HG02943 (cell line): Measurements from ENCODE around the gene MORN5.
"Not testable (repeated sequence)": the region's sequence is repeated elsewhere in the genome, so short reads cannot be mapped to it uniquely, and the experiment has no call there.

Experiments
- ATAC-seq: cut with Tn5 transposase; IDR thresholded peaks from one replicate; pipeline ENCODE4 v1.9.1; 2021; ENCODE audit warnings: mild to moderate bottlenecking, low read depth, moderate library complexity; ENCODE audit not compliant: unreplicated experiment

Gene MORN5

DNA sequence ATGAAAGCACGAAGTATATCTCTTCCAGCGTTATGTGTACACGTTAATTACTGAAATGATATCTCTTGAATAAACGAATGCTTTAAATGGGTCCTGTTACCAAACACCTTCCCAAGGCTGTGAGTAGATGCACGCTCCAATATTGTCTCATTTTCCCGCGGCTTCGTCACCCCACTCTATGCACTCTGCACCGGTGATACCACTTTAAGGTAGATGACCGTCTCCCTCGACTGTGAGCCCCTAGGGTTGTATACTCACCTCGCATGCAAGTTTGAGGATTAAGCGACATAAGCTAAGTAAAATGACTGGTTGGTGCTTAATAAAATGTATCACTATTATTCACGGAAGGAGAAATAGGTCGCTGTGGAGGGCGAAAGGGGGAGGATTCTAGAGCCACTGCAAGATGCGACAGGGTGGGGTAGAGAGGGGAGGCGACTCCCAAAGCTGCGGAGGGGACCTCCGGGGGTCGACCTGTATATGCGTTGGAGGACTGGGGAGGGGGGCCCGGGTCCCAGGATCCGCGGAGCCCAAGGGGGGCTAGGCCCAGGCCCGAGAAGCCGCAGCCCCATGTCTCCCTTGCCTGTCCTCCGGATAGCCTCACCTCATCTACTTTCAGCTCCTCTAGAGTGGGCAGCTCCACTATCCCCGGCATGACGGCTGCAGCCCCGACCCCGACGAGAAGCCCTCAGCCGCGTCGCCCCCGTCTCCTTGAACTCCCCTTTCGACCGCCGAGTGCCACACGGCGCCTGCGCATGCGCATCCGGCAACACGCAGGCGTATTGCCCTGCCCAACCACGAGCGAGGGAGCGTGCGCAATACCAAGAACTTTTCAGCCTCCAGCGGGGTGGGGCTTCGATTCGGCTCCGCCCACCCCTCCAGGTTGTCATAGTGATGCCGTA lies at the start of gene MORN5, which contains the start of gene NDUFA8:
TSS of gene MORN5 (plus strand) at position 883 of the 899 bp plus-strand sequence. CDS start 65 bp downstream, outside the sequence.
TSS of gene NDUFA8 (minus strand) at position 754 of the 899 bp plus-strand sequence. CDS start at position 652, 102 bp downstream.
- ATAC-seq = peak; percentile 92

GRCh38 chr9:122110100-122110833 lies 49.4 kb upstream of the MORN5 start:
- ATAC-seq = no peak

GRCh38 chr9:122111413-122112085 lies 48.2 kb upstream of the MORN5 start:
- no peak for ATAC-seq

- no peak for ATAC-seq
Measured at GRCh38 chr9:122112238-122112637, 47.5 kb upstream of the MORN5 start.

DNA sequence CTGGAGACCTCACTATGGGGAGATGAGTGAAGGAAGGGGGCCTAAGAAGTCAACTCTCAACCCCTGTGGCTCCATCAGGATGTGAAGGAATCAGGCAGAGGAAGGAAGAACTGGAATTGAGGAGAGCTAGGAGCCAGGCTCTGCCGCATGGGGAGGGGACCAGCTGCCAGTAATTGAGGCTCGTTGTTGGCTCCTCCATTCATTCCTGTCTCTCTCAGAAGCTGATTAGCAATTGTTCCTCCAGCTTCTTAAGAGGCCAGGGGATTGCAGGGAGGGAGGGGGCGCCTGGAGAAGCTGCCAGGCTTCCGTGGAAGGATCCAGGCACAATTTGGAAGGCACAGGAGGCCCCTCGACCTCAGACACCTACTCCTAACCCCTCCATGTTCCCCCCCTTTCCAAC lies 46.1 kb upstream of the MORN5 start:
- no peak for ATAC-seq

- ATAC-seq = no peak
Measured at GRCh38 chr9:122115176-122116035, 44.3 kb upstream of the MORN5 start.

DNA sequence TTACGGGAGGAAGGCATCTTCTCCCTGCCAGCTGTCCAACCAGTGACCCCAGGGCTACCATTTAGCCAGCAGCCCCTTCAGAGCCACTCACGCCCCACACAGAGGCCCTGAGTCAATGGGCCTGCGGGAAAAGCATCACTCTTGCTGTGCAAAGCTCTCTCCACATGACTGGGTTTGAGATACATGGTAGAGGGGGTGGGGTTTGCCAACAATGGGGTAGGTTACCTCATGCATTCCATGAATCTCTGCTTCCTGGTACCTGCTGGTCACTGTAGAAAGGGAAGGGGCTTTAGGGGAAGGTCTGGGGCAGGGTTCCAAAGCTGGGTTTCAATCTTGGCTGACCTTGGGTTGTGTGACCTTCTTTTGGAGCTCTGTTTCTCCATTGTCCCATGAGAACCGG lies 43.7 kb upstream of the MORN5 start:
- no peak for ATAC-seq

DNA sequence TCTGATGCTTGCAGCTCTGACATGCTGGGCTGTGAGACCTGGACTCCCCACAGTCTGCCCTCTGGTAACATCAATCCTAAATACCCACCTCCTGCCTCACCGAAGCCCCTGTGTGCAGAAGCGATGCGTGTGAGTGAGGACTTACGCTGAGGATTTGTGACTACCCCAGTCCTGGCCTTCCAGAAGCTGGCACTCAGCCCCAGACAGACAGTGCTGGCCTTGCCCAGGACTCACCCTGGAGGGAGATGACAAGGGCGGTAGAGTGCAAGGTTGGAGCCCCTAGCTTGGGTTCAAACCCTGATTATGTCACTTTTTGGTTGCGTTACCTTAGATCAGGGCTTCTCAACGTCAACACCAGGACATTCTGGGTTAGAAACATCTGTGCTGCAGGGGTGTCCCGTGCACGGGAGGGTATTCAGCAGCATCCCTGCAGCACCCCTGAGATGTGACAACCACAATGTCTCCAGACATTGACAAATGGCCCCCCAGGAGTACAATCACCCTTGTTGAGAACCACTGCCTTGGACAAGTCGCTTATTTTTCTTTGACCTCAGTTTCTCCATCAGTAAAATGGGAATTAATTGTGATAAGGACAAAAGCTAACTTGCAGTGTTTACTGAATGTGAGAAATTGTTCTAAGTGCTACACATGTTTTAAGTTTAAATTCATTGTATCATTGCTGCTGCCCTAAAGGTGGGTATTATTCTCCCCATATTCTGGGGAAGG lies 43.1 kb upstream of the MORN5 start:
- no peak for ATAC-seq

- ATAC-seq = not testable (repeated sequence)
Measured at GRCh38 chr9:122117241-122117640, 42.5 kb upstream of the MORN5 start.

DNA sequence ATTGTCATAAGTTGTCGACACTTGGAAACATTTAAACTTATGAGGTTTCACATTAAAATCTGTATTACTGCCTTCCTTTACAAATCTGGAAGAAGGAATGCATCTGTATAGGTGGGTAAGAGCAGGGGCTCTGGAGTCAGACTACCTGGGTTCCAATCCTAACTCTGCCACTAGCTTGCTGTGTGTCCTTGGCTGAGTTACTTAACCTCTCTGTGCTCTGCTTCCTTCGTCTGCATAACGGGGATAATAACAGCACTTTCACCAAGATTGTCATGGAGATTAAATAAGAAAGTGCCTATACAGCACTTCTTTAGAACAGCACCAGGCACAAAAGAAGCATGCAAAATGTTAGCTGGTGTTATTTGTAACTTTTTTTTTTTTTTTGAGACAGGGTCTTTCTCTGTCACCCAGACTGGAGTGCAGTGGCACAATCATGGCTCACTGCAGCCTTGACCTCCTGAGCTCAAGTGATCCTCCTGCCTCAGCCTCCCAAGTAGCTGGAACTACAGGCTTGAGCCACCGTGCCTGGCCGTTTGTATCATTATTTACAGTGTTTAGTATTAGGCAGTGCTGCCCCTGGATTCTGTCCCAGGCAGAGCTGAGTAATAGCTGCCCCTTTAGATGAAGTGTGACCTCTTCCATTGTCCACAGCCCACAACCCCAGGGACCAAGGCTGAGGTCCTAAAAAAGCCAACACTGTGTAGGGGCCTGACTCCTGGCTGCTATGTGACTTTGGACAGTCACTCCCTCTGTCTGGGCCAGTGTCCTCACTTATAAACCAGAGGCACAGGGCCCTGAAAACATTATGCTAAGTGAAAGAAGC lies 41.2 kb upstream of the MORN5 start:
- ATAC-seq = no peak

GRCh38 chr9:122119166-122119521 lies 40.6 kb upstream of the MORN5 start:
- no peak for ATAC-seq

DNA sequence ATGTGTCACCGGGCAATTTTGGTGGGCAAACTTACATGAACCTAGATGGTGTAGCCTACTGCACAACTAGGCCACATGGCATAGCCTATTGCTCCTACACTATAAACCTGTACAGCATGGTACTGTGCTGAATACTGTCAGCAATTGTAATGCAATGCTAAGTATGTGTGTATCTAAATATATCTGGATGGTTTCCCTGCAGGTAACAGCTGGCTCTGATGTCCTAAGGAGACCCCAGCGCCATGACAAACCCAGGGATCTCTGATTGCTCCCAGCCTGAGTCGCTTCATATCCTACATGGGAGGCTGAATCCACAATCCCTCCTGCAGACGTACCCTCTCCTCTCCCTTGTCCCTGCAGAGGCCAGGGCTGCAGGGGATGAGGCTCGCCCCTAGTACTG lies 40.0 kb upstream of the MORN5 start:
- ATAC-seq = no peak

DNA sequence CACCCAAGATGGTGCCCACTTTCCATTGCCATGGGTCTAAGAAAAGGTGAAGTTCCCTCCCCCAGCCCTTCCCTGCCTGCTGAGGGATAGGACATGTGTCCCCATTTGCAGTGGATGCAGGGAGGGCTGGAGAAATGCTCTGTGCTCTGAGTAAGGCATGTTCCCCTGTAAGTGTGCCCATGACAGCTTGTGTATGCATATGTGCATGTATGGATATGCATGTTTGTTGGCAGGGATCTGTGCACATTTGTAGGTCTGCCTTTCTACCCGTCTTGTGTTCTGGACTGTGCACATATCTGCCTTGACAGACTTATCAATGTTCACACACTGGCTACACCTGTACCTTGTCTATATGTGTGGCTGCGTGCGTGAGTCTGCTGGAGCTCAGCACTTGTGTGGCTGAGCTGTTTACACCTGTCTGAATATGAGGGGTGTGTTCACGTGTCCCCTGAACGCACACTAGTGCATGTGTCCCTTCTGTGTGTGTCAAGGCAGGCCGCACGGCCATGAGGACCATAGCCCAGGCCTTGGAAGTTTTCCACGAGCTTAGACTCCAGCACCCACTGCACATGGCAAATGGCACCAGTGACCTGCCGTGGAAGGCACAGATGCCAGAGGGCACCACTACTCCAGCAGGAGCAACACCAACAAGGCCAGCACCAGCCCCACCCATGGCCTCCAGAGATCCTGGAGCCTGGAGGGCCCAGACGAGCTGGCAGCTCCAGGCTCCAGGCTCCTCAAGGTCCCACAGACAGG lies 39.2 kb upstream of the MORN5 start:
- ATAC-seq = no peak

DNA sequence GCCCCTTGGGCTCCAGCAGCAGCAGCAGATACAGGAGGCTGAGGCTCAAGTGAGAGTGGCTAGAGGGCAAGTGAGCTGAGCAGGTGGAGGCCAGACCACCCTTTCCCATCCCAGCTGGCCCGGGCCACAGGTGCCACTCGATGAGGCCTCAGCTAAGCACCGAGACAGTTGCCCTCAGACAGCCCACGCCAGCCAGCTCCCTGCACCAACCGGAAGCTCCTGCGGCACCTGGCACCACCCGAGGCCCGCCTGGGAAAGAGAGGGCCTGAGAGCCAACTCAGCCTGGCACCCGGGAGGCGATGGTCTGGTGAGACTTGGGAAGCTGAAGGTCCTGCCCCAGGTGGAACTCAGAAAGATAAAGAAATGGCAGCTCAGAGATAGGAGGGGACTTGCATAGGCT lies 38.3 kb upstream of the MORN5 start:
- ATAC-seq = no peak

DNA sequence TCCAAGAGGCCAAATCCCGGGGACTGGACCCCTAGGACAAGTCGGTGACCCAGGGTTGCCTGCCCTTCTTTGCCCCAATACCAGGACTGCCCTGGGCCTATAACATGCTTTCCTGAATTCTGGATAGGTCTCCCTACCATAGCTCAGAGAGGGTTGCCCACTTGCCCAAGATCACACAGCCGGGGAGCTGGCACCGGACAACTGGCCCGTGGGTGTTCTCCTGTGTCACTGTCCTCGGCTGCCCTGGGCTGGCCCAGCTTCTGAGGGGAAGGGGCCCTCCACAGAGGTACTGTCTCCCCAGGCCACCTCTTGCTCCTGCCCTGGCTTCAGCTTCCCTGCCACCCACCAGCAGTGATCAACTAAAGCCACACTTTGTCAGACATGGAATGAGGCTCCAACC lies 37.8 kb upstream of the MORN5 start:
- ATAC-seq = no peak

DNA sequence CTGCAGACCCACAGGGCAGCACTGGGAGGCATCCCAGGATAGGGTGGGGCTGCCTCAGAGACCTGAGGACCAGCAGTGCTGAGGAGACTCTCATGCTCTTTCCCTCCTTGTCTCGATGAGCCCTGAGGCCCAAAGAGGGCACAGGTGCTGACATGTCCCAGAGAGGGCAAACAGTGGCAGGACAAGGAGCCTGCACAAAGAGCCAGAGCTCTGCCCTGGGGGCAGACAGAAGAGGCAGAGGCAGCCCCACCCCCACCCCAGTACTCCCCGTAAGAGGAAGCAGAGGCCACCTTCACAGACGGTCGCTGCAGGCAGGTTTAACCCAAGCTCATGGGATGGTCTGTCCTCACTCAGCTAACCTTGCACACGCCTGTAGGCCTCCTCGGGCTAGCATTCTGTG lies 37.2 kb upstream of the MORN5 start:
- ATAC-seq = no peak

- no peak for ATAC-seq
Measured at GRCh38 chr9:122122903-122123632, 36.6 kb upstream of the MORN5 start.
